DND-41 (cell line): Measurements from ENCODE around the gene OR2A42.
"Not testable (repeated sequence)": the region's sequence is repeated elsewhere in the genome, so short reads cannot be mapped to it uniquely, and the experiment has no call there.

Experiments
- ATAC-seq: fragments of 200-7000 bp; cut with Tn5 transposase; 3 replicates; pipeline ENCODE4 v1.9.1; 2021; ENCODE audit warnings: low read depth; ENCODE audit not compliant: insufficient read depth
- DNase-seq: peaks from one replicate; pipeline ENCODE4 v3.0.0-alpha.2; 2020
- H2AFZ ChIP-seq: 2 replicates; pipeline ENCODE4 v1.6.0; 2012; ENCODE audit warnings: low read depth, low read length
- H3K27ac ChIP-seq: 2 replicates; pipeline ENCODE4 v1.5.1; 2012; ENCODE audit warnings: low read length, inconsistent platforms
- H3K27me3 ChIP-seq: fragments of 200-600 bp; sonication (generic); 2 replicates; pipeline ENCODE4 v1.6.0; 2012; ENCODE audit warnings: low read length, mild to moderate bottlenecking, inconsistent platforms; ENCODE audit not compliant: insufficient read depth, poor library complexity
- H3K36me3 ChIP-seq: 2 replicates; pipeline ENCODE4 v1.5.1; 2012; ENCODE audit warnings: low read length, inconsistent platforms; ENCODE audit not compliant: insufficient read depth
- H3K4me1 ChIP-seq: 2 replicates; pipeline ENCODE4 v1.5.1; 2012; ENCODE audit warnings: mild to moderate bottlenecking, low read length; ENCODE audit not compliant: insufficient read depth
- H3K4me2 ChIP-seq: 2 replicates; pipeline ENCODE4 v1.6.0; 2012; ENCODE audit warnings: mild to moderate bottlenecking, moderate library complexity, low read length, inconsistent platforms; ENCODE audit not compliant: insufficient read depth
- H3K4me3 ChIP-seq, 2 experiments: fragments of 200-600 bp in 1 of 2; shearing (Covaris generic) in 1 of 2; 2 replicates each; pipeline ENCODE4 v1.5.1; 2012 to 2016; ENCODE audit warnings: inconsistent platforms in 2 of 2, low read length in 2 of 2, mild to moderate bottlenecking in 2 of 2, low read depth in 1 of 2, moderate library complexity in 1 of 2
- H3K79me2 ChIP-seq: 2 replicates; pipeline ENCODE4 v1.6.0; 2012; ENCODE audit warnings: low read length, inconsistent platforms; ENCODE audit not compliant: insufficient read depth
- H3K9ac ChIP-seq: 2 replicates; pipeline ENCODE4 v1.6.0; 2012; ENCODE audit warnings: low read depth, mild to moderate bottlenecking, inconsistent platforms, low read length, moderate library complexity
- H3K9me3 ChIP-seq: 2 replicates; pipeline ENCODE4 v1.5.1; 2012; ENCODE audit warnings: low read length, moderate library complexity, mild to moderate bottlenecking, inconsistent platforms; ENCODE audit not compliant: insufficient read depth, severe bottlenecking
- H4K20me1 ChIP-seq: 2 replicates; pipeline ENCODE4 v1.6.0; 2012; ENCODE audit warnings: low read length; ENCODE audit not compliant: insufficient read depth

OR2A42 gene, protein sequence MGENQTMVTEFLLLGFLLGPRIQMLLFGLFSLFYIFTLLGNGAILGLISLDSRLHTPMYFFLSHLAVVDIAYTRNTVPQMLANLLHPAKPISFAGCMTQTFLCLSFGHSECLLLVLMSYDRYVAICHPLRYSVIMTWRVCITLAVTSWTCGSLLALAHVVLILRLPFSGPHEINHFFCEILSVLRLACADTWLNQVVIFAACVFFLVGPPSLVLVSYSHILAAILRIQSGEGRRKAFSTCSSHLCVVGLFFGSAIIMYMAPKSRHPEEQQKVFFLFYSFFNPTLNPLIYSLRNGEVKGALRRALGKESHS

DNA sequence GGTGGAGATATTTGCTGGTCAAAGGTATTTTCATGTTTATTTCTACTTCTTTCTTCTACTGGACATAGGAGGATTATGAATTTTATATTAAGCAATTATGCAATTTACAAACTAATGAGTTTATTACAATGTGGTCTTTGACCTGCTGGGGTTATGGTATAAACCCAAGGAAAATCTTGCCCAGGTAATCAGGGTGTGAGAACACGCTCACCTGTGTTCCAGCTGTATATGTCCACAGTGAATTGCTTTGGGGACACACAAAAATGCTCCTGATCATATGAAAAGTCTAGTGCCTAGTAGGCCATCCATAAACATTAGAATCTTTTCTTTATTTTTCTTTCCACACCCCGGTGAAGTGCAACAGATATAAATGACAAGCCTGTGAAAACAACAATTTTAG lies at the start of gene OR2A42:
TSS of gene OR2A42 (minus strand) at position 241 of the 400 bp plus-strand sequence. CDS start 6,762 bp downstream, outside the sequence.
- not testable (repeated sequence) for ATAC-seq, H3K4me1 ChIP-seq, H2AFZ ChIP-seq, H4K20me1 ChIP-seq, DNase-seq, H3K36me3 ChIP-seq, H3K79me2 ChIP-seq, H3K4me3 ChIP-seq, H3K27ac ChIP-seq, H3K9ac ChIP-seq, H3K9me3 ChIP-seq, H3K4me2 ChIP-seq, H3K27me3 ChIP-seq

DNA sequence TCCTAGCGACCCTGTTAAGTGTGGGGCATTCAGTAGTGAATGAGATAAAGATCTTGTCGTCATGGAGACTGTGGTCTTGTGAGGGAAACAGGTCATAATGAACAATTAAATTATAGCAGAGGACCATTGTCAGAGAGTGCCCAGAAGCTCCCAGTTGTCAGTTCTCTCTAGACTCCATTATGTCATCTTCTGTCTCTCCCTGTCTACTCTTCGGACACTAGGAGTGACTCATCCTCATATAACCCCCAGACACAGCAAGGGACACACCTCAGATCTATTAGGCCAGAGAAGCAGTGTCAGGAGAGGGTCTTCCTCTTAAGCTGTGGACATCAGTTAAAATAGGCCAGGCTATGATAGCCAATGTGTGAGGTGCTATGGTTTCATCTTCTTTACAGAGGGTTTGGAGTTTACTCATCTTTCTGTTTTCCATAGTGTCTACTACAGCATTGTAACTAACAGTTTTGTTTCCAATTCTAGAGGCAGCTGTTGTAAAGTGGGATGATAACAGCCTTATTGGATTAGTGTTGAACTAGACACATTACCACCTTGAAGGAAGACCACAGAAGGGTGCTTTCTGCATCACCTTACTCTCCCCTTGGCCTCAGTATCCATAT lies 47.9 kb upstream of the OR2A42 start:
- not testable (repeated sequence) for ATAC-seq, H3K4me1 ChIP-seq, H3K9me3 ChIP-seq, H3K27me3 ChIP-seq, H4K20me1 ChIP-seq, H3K9ac ChIP-seq, H3K4me2 ChIP-seq, H3K27ac ChIP-seq, H3K79me2 ChIP-seq, H2AFZ ChIP-seq, H3K4me3 ChIP-seq, H3K36me3 ChIP-seq, DNase-seq

DNA sequence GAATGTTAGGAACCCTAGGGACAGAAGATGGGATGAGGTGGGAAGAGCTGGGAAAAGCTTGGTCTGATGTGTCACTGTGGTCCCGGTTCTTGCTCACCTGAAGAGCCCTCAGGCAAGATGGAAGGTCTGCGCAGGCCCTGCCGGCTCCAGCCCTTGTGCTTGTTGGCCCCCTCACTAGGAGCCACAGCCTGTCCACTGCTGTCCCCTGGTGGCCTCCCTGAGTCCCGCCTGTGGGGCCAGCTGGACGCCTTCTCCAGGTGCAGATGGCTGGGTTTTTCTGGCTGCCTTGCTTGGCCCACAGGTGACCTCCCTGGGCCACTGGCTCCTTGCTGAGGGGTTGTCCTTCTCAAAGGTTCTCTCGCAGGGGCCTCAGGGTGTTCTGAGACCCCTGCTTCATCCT lies 44.3 kb upstream of the OR2A42 start:
- not testable (repeated sequence) for H2AFZ ChIP-seq, H3K36me3 ChIP-seq, H3K79me2 ChIP-seq, H3K4me3 ChIP-seq, H4K20me1 ChIP-seq, ATAC-seq, H3K4me1 ChIP-seq, H3K4me2 ChIP-seq, H3K9ac ChIP-seq, H3K27me3 ChIP-seq, DNase-seq, H3K9me3 ChIP-seq, H3K27ac ChIP-seq

DNA sequence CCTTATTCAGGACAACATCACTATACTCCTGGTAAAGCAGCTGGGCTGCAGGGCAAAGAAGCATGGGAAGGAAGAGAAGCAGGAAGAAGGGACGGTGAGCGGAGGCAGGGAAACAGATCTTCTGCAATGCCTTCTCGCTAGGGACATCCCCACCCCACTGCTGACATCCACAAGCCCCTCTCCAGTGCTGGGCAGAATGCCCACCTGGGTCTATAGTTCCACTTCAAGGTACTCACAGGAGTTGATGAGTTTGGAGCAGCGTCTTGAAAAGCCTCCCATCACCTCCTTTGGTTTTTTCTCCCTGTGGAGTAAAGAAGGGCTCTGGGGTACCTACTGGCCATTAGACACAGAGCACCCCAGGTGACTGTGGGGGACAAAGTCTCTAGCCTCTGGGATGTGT lies 43.1 kb upstream of the OR2A42 start:
- H2AFZ ChIP-seq, H3K4me3 ChIP-seq, H3K27ac ChIP-seq, H3K4me2 ChIP-seq, H3K4me1 ChIP-seq, H3K36me3 ChIP-seq, H3K9ac ChIP-seq, ATAC-seq, H3K9me3 ChIP-seq, H4K20me1 ChIP-seq, H3K79me2 ChIP-seq, H3K27me3 ChIP-seq, DNase-seq: not testable (repeated sequence)

DNA sequence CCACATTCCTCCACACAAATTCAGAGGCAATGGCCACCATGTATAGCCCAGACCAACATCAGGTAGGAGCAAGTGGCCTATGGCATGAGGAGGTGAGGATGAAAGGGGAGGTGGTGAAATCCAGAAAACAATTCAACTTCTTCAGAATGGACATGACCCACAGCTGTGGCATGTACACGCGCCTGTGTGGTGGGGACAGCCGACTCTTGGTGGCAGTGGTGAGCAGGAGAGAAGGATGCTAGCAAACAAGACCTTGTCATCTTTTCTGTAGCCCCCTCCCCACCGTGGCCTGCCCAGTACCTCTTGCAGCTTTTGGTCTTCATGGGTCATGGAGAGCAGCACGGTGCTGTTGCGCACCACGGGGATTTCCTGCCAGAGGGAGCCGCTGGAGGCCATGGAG lies 42.6 kb upstream of the OR2A42 start:
- not testable (repeated sequence) for H2AFZ ChIP-seq, DNase-seq, H3K27ac ChIP-seq, H3K9ac ChIP-seq, H4K20me1 ChIP-seq, H3K4me3 ChIP-seq, H3K36me3 ChIP-seq, H3K27me3 ChIP-seq, H3K4me1 ChIP-seq, H3K4me2 ChIP-seq, H3K79me2 ChIP-seq, H3K9me3 ChIP-seq, ATAC-seq

DNA sequence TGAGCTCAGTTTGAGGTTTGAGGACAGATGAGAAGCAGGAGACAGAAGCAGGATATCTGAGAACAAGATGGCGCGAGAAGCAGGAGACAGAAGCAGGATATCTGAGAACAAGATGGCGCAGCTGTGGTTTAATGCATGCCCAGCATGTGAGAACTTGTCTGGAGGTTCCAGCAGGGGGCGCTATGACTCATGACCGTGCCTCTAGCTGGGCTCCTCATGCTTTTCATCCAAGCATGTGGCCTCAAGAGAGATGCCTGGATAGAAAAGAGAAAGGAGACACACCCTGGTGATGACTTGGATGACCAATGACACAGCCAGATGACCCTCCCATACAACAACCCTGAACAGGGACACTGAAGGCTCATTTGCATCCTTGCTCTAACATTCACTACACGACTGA lies 40.6 kb upstream of the OR2A42 start:
- not testable (repeated sequence) for DNase-seq, H3K4me2 ChIP-seq, H4K20me1 ChIP-seq, H3K79me2 ChIP-seq, H3K4me1 ChIP-seq, H3K36me3 ChIP-seq, H3K9me3 ChIP-seq, H3K4me3 ChIP-seq, H3K9ac ChIP-seq, H2AFZ ChIP-seq, H3K27ac ChIP-seq, H3K27me3 ChIP-seq
- ATAC-seq, result 0 out of 3 replicates have a peak, but pooled peaks have one; percentile 27

DNA sequence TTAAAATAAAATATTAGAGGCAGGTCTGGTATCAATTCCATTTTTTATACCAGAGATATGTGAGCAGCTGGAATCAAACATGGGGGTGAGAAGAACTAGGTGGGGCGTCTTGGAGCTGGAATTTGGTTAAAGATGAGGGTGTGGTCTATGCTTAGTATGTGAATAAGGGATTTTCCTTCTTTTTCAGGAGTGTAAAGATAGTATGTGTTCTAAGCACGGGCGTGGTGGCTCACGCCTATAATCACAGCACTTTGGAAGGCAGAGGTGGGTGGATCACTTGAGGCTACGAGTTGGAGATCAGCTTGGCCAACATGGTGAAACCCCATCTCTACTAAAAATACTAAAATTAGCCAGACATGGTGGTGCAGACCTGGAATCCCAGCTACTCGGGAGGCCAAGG lies 35.9 kb upstream of the OR2A42 start:
- not testable (repeated sequence) for H3K4me2 ChIP-seq, H3K4me1 ChIP-seq, H4K20me1 ChIP-seq, H2AFZ ChIP-seq, H3K9ac ChIP-seq, DNase-seq, H3K9me3 ChIP-seq, H3K27me3 ChIP-seq, ATAC-seq, H3K79me2 ChIP-seq, H3K36me3 ChIP-seq, H3K27ac ChIP-seq, H3K4me3 ChIP-seq

DNA sequence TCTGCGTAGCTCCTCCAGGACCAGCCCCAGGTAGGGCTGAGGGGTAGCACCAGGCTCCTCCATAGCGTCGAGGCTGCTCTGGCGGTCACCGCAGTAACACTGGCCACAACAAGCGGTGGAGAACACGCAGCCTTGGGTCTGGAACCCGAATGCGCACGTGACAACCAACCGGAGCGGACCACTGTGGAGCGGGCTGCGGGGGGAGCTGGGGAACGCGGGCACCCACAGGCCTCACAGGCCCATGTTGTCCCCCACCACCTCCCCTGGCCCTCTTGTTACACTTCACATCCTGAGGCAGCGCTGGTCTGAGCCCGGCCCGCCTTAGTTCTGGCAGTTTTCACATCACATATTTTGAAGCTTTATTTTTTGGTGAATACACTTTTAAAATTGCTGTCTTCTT lies 29.8 kb upstream of the OR2A42 start, which contains the start of gene CTAGE8:
TSS of gene CTAGE8 (minus strand) at position 101 of the 400 bp plus-strand sequence. CDS start at position 63, 38 bp downstream.
- not testable (repeated sequence) for H3K79me2 ChIP-seq, DNase-seq, H4K20me1 ChIP-seq, H3K9me3 ChIP-seq, ATAC-seq, H3K4me3 ChIP-seq, H3K36me3 ChIP-seq, H3K27me3 ChIP-seq, H3K4me2 ChIP-seq, H3K9ac ChIP-seq, H2AFZ ChIP-seq, H3K4me1 ChIP-seq, H3K27ac ChIP-seq
